ENCODE measurements around the gene FKBP3. TPM values are rescaled to one million over a fixed set of nuclear protein-coding genes. Genes with fewer than 3 reads are reported as not detected.

FKBP3 gene
- total and polyA plus RNA-seq, 2 of the 8 experiments (the other 6 are each of a cell fraction or from before 2014, with no cell fraction given) = 36.0 to 149 TPM

DNA sequence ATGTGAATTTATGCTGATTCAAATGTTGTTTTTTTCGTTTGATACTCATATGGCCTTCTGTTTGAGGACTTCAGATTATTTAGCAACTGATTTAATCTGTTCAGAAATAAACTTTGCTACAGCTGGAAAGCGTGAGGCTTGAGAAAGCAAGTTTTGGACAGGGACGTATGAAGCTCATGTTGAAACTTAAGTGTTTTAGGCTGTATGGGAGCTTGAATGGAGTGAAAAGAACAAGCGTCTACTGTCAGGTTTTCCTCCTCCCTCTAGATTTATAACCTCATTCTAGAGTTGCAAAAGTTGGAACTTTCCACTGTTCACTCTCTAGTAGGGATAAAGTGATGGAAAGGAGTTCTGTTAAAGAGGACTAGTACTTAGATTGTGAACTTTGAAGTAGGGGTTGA lies 49.3 kb downstream of the FKBP3 start:
- no peak overlapping the region for H3K4ac ChIP-seq (replicated peaks; ENCODE audit: insufficient read length, low read depth, low read length)
- peak overlapping the region; percentile 77 for H3K14ac ChIP-seq (ENCODE audit: insufficient read length)
- no peak overlapping the region for H3K18ac ChIP-seq (ENCODE audit: extremely low read depth, low read length)
- 19% methylated on average over 4 of the region's 4 CpGs; no CpG with 5 or more reads in 1 of the 2 experiments for WGBS, 2 experiments (ENCODE audit: extremely low coverage in 1 of 2, insufficient coverage in 1 of 2, insufficient read length in 1 of 2, insufficient replicate concordance in 2 of 2, low coverage in 1 of 2, low lambda C conversion rate in 2 of 2, missing lambda C conversion rate in 1 of 2)
- no peak overlapping the region for H4K91ac ChIP-seq (replicated peaks; ENCODE audit: insufficient read length, low read length)
- H2BK12ac ChIP-seq (ENCODE audit: low read depth, low read length) = no peak overlapping the region
- H3K23ac ChIP-seq (ENCODE audit: insufficient read length) = no peak overlapping the region
- no peak overlapping the region for H2BK20ac ChIP-seq (ENCODE audit: low read length)
- no peak overlapping the region for H2AFZ ChIP-seq (ENCODE audit: low read length)
- H3K79me2 ChIP-seq (ENCODE audit: control insufficient read depth in 1 of 2, insufficient read depth in 2 of 2, low read length in 2 of 2) = peaks cover 25 to 60% of the 10 kb centered on the region in 2 experiments
- no peak overlapping the region for H2BK120ac ChIP-seq (replicated peaks; ENCODE audit: low read depth, low read length)
- H3K27ac ChIP-seq (ENCODE audit: low read depth, low read length) = no peak overlapping the region
- H3K27me3 ChIP-seq (replicated peaks in 1 of 4; ENCODE audit: control insufficient read depth in 3 of 4, extremely low read depth in 1 of 4, insufficient read depth in 3 of 4, low read length in 3 of 4) = no peaks in the 10 kb centered on the region
- H3K56ac ChIP-seq (replicated peaks; ENCODE audit: insufficient read length, low read depth, low read length) = no peak overlapping the region
- no peak overlapping the region for H2BK15ac ChIP-seq (ENCODE audit: low read length)
- ChIA-PET CTCF (ENCODE audit: partially characterized antibody) (interaction anchor here (0.6 to 2.3 kb wide), 2 partner anchors 172 to 1973 kb away, joined by 3 to 10 read pairs; no protein-coding TSS in a partner anchor), POLR2A (ENCODE audit: partially characterized antibody) (interaction anchor here (0.7 to 2.3 kb wide), 5 partner anchors 49 to 634 kb away, joined by 3 to 12 read pairs (median 4); partner anchors contain the start of genes FANCM, FKBP3, KLHL28 and TOGARAM1)
- H3K9ac ChIP-seq (replicated peaks in 1 of 4; ENCODE audit: extremely low read depth in 1 of 4, low read depth in 3 of 4, low read length in 3 of 4) = peak overlapping the region; percentile 8 to 95 (median 73); a peak in 6 of 7 replicates
- peaks cover 0 to 6% (median 4%) of the 10 kb centered on the region in 4 experiments; a peak in 3 of 7 replicates for H3K4me1 ChIP-seq (replicated peaks in 1 of 4; ENCODE audit: control insufficient read depth in 3 of 4, insufficient read depth in 4 of 4, low read length in 3 of 4)
- H3K23me2 ChIP-seq (ENCODE audit: low read depth, low read length) = peaks cover 3% of the 10 kb centered on the region; the same call in 1 of the 2 replicates
- no peaks in the 10 kb centered on the region; the same call in 1 of the 2 replicates for H3K79me1 ChIP-seq (ENCODE audit: low read depth, low read length)
- H4K5ac ChIP-seq (ENCODE audit: insufficient read length, low read depth, low read length) = no peak overlapping the region
- DNase-seq (ENCODE audit: low read depth in 1 of 2, low spot score in 2 of 2) = no peak
- no peak overlapping the region for H4K8ac ChIP-seq (ENCODE audit: extremely low read depth, insufficient read depth, low read length)
- H4K20me1 ChIP-seq (replicated peaks in 1 of 2; ENCODE audit: control insufficient read depth in 1 of 2, insufficient read depth in 2 of 2, low read length in 2 of 2) = peaks cover under 1 to 9% of the 10 kb centered on the region in 2 experiments
- no peak for FAIRE-seq
- no peaks in the 10 kb centered on the region for H3K9me3 ChIP-seq (ENCODE audit: insufficient read depth in 2 of 2, low read depth in 1 of 2, low read length in 1 of 2)
- H2BK5ac ChIP-seq (ENCODE audit: low read depth, low read length) = no peak overlapping the region
- H3K36me3 ChIP-seq (ENCODE audit: control insufficient read depth in 2 of 4, insufficient read depth in 4 of 4, low read length in 3 of 4) = no peaks in the 10 kb centered on the region
- peak overlapping the region; percentile 82 to 90 (median 86) for H3K4me3 ChIP-seq (ENCODE audit: extremely low read depth in 1 of 4, insufficient read depth in 2 of 4, low read depth in 3 of 4, low read length in 4 of 4)
- H3K4me2 ChIP-seq (ENCODE audit: insufficient read depth in 1 of 2, low read depth in 2 of 2, low read length in 2 of 2) = peak overlapping the region; percentile 69 to 73
- no peak overlapping the region for H2AK5ac ChIP-seq (ENCODE audit: low read depth, low read length)
- TF ChIP-seq CHD1 (IDR thresholded peaks at IDR 0.05; ENCODE audit: low read depth, low read length) (no peak), RFX5 (IDR thresholded peaks at IDR 0.05; ENCODE audit: borderline replicate concordance, low read depth, low read length) (no peak)

Data from H1 (cell line).